Peyer's patch (tissue), 4 donors: ENCODE data around the gene CEP68. TPM values are rescaled to one million over a fixed set of nuclear protein-coding genes. Genes with fewer than 3 reads are reported as not detected.

ENCODE experiments used
- DNase-seq, 3 donors: peaks; one replicate each; pipeline ENCODE4 v3.0.0-alpha.2; 2017 to 2019
- H3K27ac ChIP-seq, 4 donors: fragments of 200-600 bp; sonication (generic); one replicate each; pipeline ENCODE4 v1.5.1; 2016 to 2019
- H3K27me3 ChIP-seq, 2 donors: fragments of 200-600 bp; sonication (generic); one replicate each; pipeline ENCODE4 v1.5.1; 2019
- H3K36me3 ChIP-seq, 3 donors: fragments of 200-600 bp; sonication (generic); one replicate each; pipeline ENCODE4 v1.5.1; 2016 to 2019
- H3K4me1 ChIP-seq, 4 donors: fragments of 200-600 bp; sonication (generic); one replicate each; pipeline ENCODE4 v1.5.1; 2016 to 2019
- H3K4me3 ChIP-seq, 4 donors: fragments of 200-600 bp; sonication (generic); 1 replicate in 3 of 4; 2 replicates in 1 of 4; pipeline ENCODE4 v1.5.1; 2016 to 2019; ENCODE audit warnings: mild to moderate bottlenecking in 1 of 4
- H3K9me3 ChIP-seq, 4 donors: fragments of 200-600 bp; sonication (generic); one replicate each; pipeline ENCODE4 v1.5.1; 2016 to 2019; ENCODE audit warnings: mild to moderate bottlenecking in 1 of 4
- CTCF ChIP-seq, 6 experiments: fragments of 450-650 bp in 4 of 6; fragments of 200-600 bp in 2 of 6; sonication (generic) in 1 of 6; IDR thresholded peaks; one replicate each; pipeline ENCODE4 v1.5.1; 2017 to 2019; ENCODE audit warnings: antibody characterized with exemption in 6 of 6, mild to moderate bottlenecking in 3 of 6, moderate library complexity in 1 of 6
- POLR2A ChIP-seq, 2 donors: fragments of 450-650 bp; IDR thresholded peaks; one replicate each; pipeline ENCODE4 v1.5.1; 2017; ENCODE audit warnings: antibody characterized with exemption in 2 of 2, mild to moderate bottlenecking in 2 of 2, moderate library complexity in 2 of 2
- total RNA-seq, 4 donors: library from RNA; depleted of rRNA; stranded (reverse); fragments of >200 nt; gene quantifications; one replicate each; pipeline ENCODE4 v1.1.0, GENCODE V29; 2016

The CEP68 gene
- total RNA-seq, 4 donors from 2014 or later = 5.4 to 18.2 (median 14.7) TPM

GRCh38 chr2:65049010-65049639 lies 7.1 kb upstream of the CEP68 start:
- Histone ChIP-seq H3K36me3 (peaks cover 0 to 7% (median 0%) of the 10 kb centered on the region in 3 donors), H3K9me3 (peaks cover 0 to 5% (median under 1%) of the 10 kb centered on the region in 4 donors)
- no peak for TF ChIP-seq CTCF (IDR thresholded peaks at IDR 0.05)
- TF ChIP-seq POLR2A (IDR thresholded peaks at IDR 0.05) = no peak

GRCh38 chr2:65050931-65051330 lies 5.3 kb upstream of the CEP68 start:
- H3K9me3 ChIP-seq = peaks cover 0 to 5% (median 0%) of the 10 kb centered on the region in 4 donors
- H3K36me3 ChIP-seq = peaks cover 0 to 2% (median 0%) of the 10 kb centered on the region in 3 donors
- H3K4me3 ChIP-seq = no peak overlapping the region
- TF ChIP-seq CTCF (IDR thresholded peaks at IDR 0.05) = no peak
- TF ChIP-seq POLR2A (IDR thresholded peaks at IDR 0.05) = no peak
- DNase-seq = no peak
- no peak overlapping the region for H3K27ac ChIP-seq
- peaks cover 0 to 8% (median 3%) of the 10 kb centered on the region in 4 donors for H3K4me1 ChIP-seq
- no peaks in the 10 kb centered on the region for H3K27me3 ChIP-seq

More at GRCh38 chr2:65049010-65049639, 7.1 kb upstream of the CEP68 start:
- Histone ChIP-seq H3K4me1 (no peaks in the 10 kb centered on the region), H3K4me3 (no peak overlapping the region), H3K27me3 (no peaks in the 10 kb centered on the region), H3K27ac (no peak overlapping the region)
- DNase-seq = no peak

GRCh38 chr2:65053199-65053598 lies 3.0 kb upstream of the CEP68 start:
- peaks cover 0 to under 1% (median 0%) of the 10 kb centered on the region in 4 donors for H3K9me3 ChIP-seq
- TF ChIP-seq CTCF (IDR thresholded peaks at IDR 0.05) = no peak
- no peak for TF ChIP-seq POLR2A (IDR thresholded peaks at IDR 0.05)
- peak in 2 of 3 donors; percentile 79 to 81 for DNase-seq
- peaks cover 0 to 19% (median 7%) of the 10 kb centered on the region in 4 donors for H3K4me1 ChIP-seq
- no peaks in the 10 kb centered on the region for H3K36me3 ChIP-seq
- H3K4me3 ChIP-seq = no peak overlapping the region
- H3K27ac ChIP-seq = peak overlapping the region in 2 of 4 donors; percentile 17 to 67
- H3K27me3 ChIP-seq = no peaks in the 10 kb centered on the region

GRCh38 chr2:65054749-65055421 lies 1.3 kb upstream of the CEP68 start:
- no peak for DNase-seq
- Histone ChIP-seq H3K4me1 (peaks cover 0 to 24% (median 7%) of the 10 kb centered on the region in 4 donors), H3K27ac (peak overlapping the region in 1 of 4 donors; percentile 95), H3K9me3 (no peaks in the 10 kb centered on the region), H3K4me3 (peak overlapping the region in 2 of 4 donors; percentile 82 to 93), H3K36me3 (no peaks in the 10 kb centered on the region), H3K27me3 (no peaks in the 10 kb centered on the region)
- TF ChIP-seq CTCF (IDR thresholded peaks at IDR 0.05) (no peak), POLR2A (IDR thresholded peaks at IDR 0.05) (no peak)

GRCh38 chr2:65055422-65056214 lies 598 bp upstream of the CEP68 start:
- peak in 1 of 3 donors; percentile 78 for DNase-seq
- no peaks in the 10 kb centered on the region for H3K9me3 ChIP-seq
- peak overlapping the region; percentile 76 to 93 (median 87) for H3K4me3 ChIP-seq
- TF ChIP-seq CTCF (IDR thresholded peaks at IDR 0.05) = no peak
- peak overlapping the region; percentile 78 to 95 (median 89) for H3K27ac ChIP-seq
- no peaks in the 10 kb centered on the region for H3K27me3 ChIP-seq
- peaks cover 0 to 24% (median 7%) of the 10 kb centered on the region in 4 donors for H3K4me1 ChIP-seq
- H3K36me3 ChIP-seq = no peaks in the 10 kb centered on the region
